Gastroesophageal sphincter (tissue), 4 donors: Measurements from ENCODE around the gene CD74. TPM values are rescaled to one million over a fixed set of nuclear protein-coding genes. Genes with fewer than 3 reads are reported as not detected.

Source experiments
- ATAC-seq: fragments of 150-250 bp; one replicate; pipeline ENCODE4 v1.9.1; 2016; ENCODE audit warnings: mild to moderate bottlenecking, moderate library complexity
- H3K27ac ChIP-seq, 4 donors: fragments of 200-600 bp; sonication (generic) in 3 of 4; 1 replicate in 3 of 4; 2 replicates in 1 of 4; pipeline ENCODE4 v1.5.1; 2016 to 2019
- H3K27me3 ChIP-seq: fragments of 200-600 bp; sonication (generic); one replicate; pipeline ENCODE4 v1.5.1; 2019
- H3K36me3 ChIP-seq, 2 donors: fragments of 200-600 bp; sonication (generic); one replicate each; pipeline ENCODE4 v1.5.1; 2019; ENCODE audit warnings: control low read depth in 1 of 2
- H3K4me1 ChIP-seq, 3 donors: fragments of 200-600 bp; sonication (generic); 1 replicate in 2 of 3; 2 replicates in 1 of 3; pipeline ENCODE4 v1.5.1; 2016 to 2019; ENCODE audit warnings: control low read depth in 2 of 3
- H3K4me3 ChIP-seq, 2 donors: fragments of 200-600 bp; sonication (generic); one replicate each; pipeline ENCODE4 v1.5.1; 2019; ENCODE audit warnings: mild to moderate bottlenecking in 1 of 2, moderate library complexity in 1 of 2
- H3K9me3 ChIP-seq, 3 donors: fragments of 200-600 bp; sonication (generic); one replicate each; pipeline ENCODE4 v1.5.1; 2017 to 2019; ENCODE audit warnings: control low read depth in 2 of 3
- EP300 ChIP-seq: sonication (generic); formaldehyde crosslinking; IDR thresholded peaks from one replicate; pipeline ENCODE4 v1.6.1; 2017; ENCODE audit warnings: antibody characterized with exemption, mild to moderate bottlenecking
- POLR2A ChIP-seq, 2 donors: fragments of 450-650 bp; IDR thresholded peaks; one replicate each; pipeline ENCODE4 v1.6.1; 2017; ENCODE audit warnings: antibody characterized with exemption in 2 of 2, mild to moderate bottlenecking in 2 of 2, moderate library complexity in 1 of 2
- POLR2AphosphoS5 ChIP-seq: sonication (generic); formaldehyde crosslinking; IDR thresholded peaks from one replicate; pipeline ENCODE4 v1.6.1; 2017; ENCODE audit warnings: antibody characterized with exemption
- WGBS, 2 donors: methylation state at CpG; one replicate each; pipeline ENCODE4 v1.1.5; 2018; ENCODE audit warnings: low coverage in 1 of 2; 5-methylcytosine and 5-hydroxymethylcytosine counted together
- total RNA-seq, 4 donors: library from RNA; depleted of rRNA; stranded (reverse); fragments of >200 nt; gene quantifications; one replicate each; pipeline ENCODE4 v1.1.0, GENCODE V29; 2016
- TF ChIP-seq, protein P1 (sequence below), 4 experiments: fragments of 200-600 bp in 2 of 4; fragments of 450-650 bp in 2 of 4; sonication (generic) in 1 of 4; IDR thresholded peaks; one replicate each; pipeline ENCODE4 v1.5.1; 2017 to 2019; ENCODE audit warnings: antibody characterized with exemption in 4 of 4, mild to moderate bottlenecking in 2 of 4, moderate library complexity in 2 of 4

The CD74 gene
- total RNA-seq: 100 to 1,000 TPM; 142 to 720 (median 338) TPM

DNA sequence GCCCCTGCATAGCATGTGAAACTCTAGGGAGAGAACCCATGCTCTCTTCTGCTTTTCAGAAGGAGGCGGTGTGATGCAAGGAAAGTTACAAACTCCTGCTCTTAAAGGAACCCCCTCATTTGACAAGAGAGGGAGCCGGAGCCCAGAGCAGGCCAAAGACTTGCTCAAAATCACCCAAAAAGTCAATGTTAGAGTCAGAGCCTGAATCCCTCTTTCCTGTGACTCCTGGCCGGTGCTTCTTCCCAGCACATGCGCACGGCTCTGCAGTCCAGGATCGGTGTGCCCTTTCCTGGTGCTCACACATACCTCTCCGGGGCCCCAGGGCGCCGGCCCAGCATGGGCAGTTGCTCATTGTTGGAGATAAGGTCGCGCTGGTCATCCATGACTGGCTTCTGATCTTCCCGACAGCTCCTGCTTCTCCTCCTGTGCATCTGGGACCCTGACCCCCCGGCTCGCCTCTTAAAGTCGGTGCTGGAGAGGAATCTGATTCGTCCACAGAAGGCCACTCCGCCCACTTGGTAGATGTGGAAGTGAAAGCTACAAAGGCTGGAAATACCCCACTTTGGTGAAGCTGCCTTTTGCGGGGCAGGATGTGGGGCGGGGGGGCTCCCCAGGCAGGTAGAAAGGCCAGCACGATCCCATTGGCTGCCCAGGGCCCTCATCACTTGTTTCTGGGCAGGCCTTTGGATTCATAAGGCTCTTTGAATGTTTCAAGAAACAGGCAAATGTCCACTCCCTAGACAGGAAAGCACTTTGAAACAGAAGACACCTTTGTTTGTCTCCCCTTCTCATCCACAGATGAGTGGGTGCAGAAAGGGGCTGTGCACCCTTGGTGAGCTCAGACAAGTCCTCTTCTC lies at the start of gene CD74:
Gene CD74, minus strand, starts transcription at position 592 of the 857 bp plus-strand sequence. Its CDS starts 161 bp downstream, at position 431.
- peak within 1 kb of the TSS; percentile 46 to 52 for H3K4me3 ChIP-seq
- no peaks in the 10 kb centered on the region for H3K9me3 ChIP-seq
- H3K27me3 ChIP-seq: no peaks in the 10 kb centered on the region
- peaks cover 2 to 48% (median 4%) of the 10 kb centered on the region in 3 donors for H3K4me1 ChIP-seq
- H3K36me3 ChIP-seq: no peaks in the 10 kb centered on the region
- H3K27ac ChIP-seq: peak within 1 kb of the TSS; percentile 24 to 87 (median 80)
- TF ChIP-seq POLR2A (IDR thresholded peaks at IDR 0.05) (peak; percentile 40 to 79), EP300 (no peak), POLR2AphosphoS5 (peak; percentile 51)
- TF ChIP-seq, protein P1, sequence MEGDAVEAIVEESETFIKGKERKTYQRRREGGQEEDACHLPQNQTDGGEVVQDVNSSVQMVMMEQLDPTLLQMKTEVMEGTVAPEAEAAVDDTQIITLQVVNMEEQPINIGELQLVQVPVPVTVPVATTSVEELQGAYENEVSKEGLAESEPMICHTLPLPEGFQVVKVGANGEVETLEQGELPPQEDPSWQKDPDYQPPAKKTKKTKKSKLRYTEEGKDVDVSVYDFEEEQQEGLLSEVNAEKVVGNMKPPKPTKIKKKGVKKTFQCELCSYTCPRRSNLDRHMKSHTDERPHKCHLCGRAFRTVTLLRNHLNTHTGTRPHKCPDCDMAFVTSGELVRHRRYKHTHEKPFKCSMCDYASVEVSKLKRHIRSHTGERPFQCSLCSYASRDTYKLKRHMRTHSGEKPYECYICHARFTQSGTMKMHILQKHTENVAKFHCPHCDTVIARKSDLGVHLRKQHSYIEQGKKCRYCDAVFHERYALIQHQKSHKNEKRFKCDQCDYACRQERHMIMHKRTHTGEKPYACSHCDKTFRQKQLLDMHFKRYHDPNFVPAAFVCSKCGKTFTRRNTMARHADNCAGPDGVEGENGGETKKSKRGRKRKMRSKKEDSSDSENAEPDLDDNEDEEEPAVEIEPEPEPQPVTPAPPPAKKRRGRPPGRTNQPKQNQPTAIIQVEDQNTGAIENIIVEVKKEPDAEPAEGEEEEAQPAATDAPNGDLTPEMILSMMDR (IDR thresholded peaks at IDR 0.05): no peak
- peak; percentile 77 for ATAC-seq
- 11% methylated on average over 11 of the region's 20 CpGs; no CpG with 5 or more reads in 1 of the 2 donors for WGBS, 2 donors

- Histone ChIP-seq H3K4me3 (no peak overlapping the region), H3K27ac (no peak overlapping the region), H3K27me3 (no peaks in the 10 kb centered on the region), H3K4me1 (peaks cover 0 to 27% (median 2%) of the 10 kb centered on the region in 3 donors), H3K36me3 (no peaks in the 10 kb centered on the region), H3K9me3 (no peaks in the 10 kb centered on the region)
- WGBS, 2 donors: no CpG with 5 or more reads among the region's 2 CpGs
- TF ChIP-seq EP300: no peak
- TF ChIP-seq POLR2A (IDR thresholded peaks at IDR 0.05): no peak
- no peak for TF ChIP-seq POLR2AphosphoS5
- TF ChIP-seq, protein P1 (IDR thresholded peaks at IDR 0.05): no peak
- ATAC-seq: no peak
Measured at GRCh38 chr5:150461231-150461630, 48.5 kb upstream of the CD74 start.

DNA sequence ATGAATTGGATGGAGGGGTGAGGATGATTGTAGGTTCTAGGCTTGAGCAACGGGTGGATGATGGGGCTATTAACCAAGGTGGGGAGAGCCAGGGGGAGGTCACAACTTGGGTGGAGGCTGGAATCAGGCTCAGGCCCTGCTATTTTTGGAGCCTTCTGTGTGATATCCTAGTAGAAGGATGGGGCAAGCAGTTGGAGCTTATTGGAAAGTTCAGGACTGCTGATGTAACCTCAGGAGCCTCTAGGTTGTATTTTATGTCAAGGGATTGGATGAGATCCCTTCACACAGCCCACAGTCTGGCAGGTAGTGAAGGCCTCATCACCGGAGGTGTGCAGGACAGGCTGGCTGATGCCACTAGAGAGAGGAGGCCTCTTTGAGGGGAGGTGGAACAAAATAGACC lies 48.1 kb upstream of the CD74 start:
- Histone ChIP-seq H3K4me1 (peaks cover 0 to 27% (median 2%) of the 10 kb centered on the region in 3 donors), H3K27me3 (no peaks in the 10 kb centered on the region), H3K9me3 (no peaks in the 10 kb centered on the region), H3K4me3 (no peak overlapping the region), H3K27ac (no peak overlapping the region), H3K36me3 (no peaks in the 10 kb centered on the region)
- no peak for ATAC-seq
- WGBS, 2 donors: 50 to 80% methylated on average over 1 of the region's 2 CpGs
- TF ChIP-seq EP300 (no peak), POLR2A (IDR thresholded peaks at IDR 0.05) (no peak), POLR2AphosphoS5 (no peak)
- TF ChIP-seq, protein P1 (IDR thresholded peaks at IDR 0.05): no peak

DNA sequence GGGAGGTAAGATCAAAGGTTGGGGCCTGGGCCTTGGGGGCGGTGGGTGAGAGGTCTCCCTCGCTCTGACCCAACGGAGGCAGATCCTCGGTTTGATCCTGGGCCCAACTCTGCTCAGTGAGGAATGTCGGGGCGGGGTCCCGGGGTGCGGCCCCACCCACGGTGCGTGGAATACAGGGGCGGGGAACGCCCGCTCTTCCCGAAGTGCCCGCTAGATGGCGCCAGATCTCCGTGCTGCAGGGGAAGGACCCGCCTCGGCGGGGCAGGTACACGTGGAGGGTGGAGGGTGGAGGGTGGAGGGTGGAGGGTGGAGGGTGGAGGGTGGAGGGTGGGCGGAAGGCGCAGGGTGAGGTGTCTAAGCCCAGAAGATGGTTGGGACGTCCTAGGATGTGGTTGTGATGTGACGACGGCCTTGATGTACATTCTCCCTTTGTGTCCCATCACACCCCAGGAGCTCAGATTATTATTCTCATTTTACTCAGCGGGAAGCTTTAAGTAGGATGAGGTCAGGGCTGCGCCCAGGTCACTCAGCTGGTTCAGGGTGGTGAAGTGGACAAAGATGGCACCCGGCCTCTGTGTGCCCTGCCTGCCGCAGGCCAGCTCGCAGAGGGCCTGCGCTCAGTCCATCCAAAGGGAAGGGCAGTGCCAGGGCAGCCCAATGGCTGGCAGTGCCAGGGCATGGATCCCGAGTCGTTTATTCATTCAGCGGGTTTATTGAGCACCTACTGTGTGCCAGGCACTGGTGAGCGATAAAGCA lies 46.3 kb upstream of the CD74 start:
- H3K4me3 ChIP-seq: peak overlapping the region in 1 of 2 donors; percentile 8
- peak; percentile 91 for ATAC-seq
- peak overlapping the region in 1 of 4 donors; percentile 37 for H3K27ac ChIP-seq
- H3K27me3 ChIP-seq: no peaks in the 10 kb centered on the region
- H3K36me3 ChIP-seq: no peaks in the 10 kb centered on the region
- H3K4me1 ChIP-seq: peaks cover 0 to 12% (median 2%) of the 10 kb centered on the region in 3 donors
- no peaks in the 10 kb centered on the region for H3K9me3 ChIP-seq
- TF ChIP-seq, protein P1 (IDR thresholded peaks at IDR 0.05): peak in 3 of 4 experiments; percentile 82 to 95 (median 89)
- TF ChIP-seq POLR2AphosphoS5: no peak
- WGBS, 2 donors: 22 to 50% methylated on average over 8 to 11 of the region's 36 CpGs
